Measurements from ENCODE around the gene KRTAP4-8.
"Not testable (repeated sequence)": the region's sequence is repeated elsewhere in the genome, so short reads cannot be mapped to it uniquely, and the experiment has no call there.

Gene KRTAP4-8

DNA sequence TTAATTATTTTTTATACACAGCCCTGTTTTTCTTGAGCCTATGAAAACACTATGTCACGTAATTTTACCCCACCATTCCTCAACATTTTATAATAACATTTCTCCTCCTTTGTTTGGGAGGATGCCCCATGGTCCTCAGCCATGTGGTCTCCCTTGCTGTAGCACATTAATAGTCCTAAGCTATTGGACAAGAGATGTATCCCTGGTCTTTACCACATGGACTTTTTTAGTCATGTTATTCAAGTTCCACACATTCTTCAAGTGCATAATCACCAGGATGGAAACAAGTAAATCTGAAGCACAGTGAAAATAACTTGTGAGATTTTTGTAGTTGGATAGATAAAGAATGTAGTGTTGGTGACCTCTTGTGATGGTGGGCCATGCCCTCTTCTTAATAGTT is 36.0 kb downstream of the KRTAP4-8 start:
- H3K9me3 Mint-ChIP-seq: no peaks in the 10 kb centered on the region
- peaks cover 35% of the 10 kb centered on the region for H3K27me3 Mint-ChIP-seq
- no peak overlapping the region for H3K27ac Mint-ChIP-seq
- H3K36me3 Mint-ChIP-seq (ENCODE audit: low read depth): no peaks in the 10 kb centered on the region
- H3K4me1 Mint-ChIP-seq (ENCODE audit: low read depth): peaks cover 4% of the 10 kb centered on the region
- H3K4me3 Mint-ChIP-seq: no peak overlapping the region

- H3K36me3 Mint-ChIP-seq (ENCODE audit: low read depth): no peaks in the 10 kb centered on the region
- no peaks in the 10 kb centered on the region for H3K9me3 Mint-ChIP-seq
- no peaks in the 10 kb centered on the region for H3K4me1 Mint-ChIP-seq (ENCODE audit: low read depth)
- peaks cover 53% of the 10 kb centered on the region for H3K27me3 Mint-ChIP-seq
- H3K4me3 Mint-ChIP-seq: no peak within 1 kb of the TSS
- H3K27ac Mint-ChIP-seq: no peak within 1 kb of the TSS
Measured at GRCh38 chr17:41060052-41060604, 37.8 kb downstream of the KRTAP4-8 start, which contains the start of gene KRTAP2-3. Gene KRTAP2-3 (minus strand): TSS chr17:41060114. CDS start chr17:41060050, 64 bp downstream.

GRCh38 chr17:41059276-41060051 is 38.5 kb downstream of the KRTAP4-8 start:
- peaks cover 53% of the 10 kb centered on the region for H3K27me3 Mint-ChIP-seq
- not testable (repeated sequence) for H3K4me3 Mint-ChIP-seq; H3K4me1 Mint-ChIP-seq (ENCODE audit: low read depth); H3K27ac Mint-ChIP-seq; H3K36me3 Mint-ChIP-seq (ENCODE audit: low read depth); H3K9me3 Mint-ChIP-seq

GRCh38 chr17:41058741-41059140 is 39.2 kb downstream of the KRTAP4-8 start:
- H3K27ac Mint-ChIP-seq: no peak overlapping the region
- H3K9me3 Mint-ChIP-seq: no peaks in the 10 kb centered on the region
- H3K4me3 Mint-ChIP-seq: no peak overlapping the region
- peaks cover 53% of the 10 kb centered on the region for H3K27me3 Mint-ChIP-seq
- H3K4me1 Mint-ChIP-seq (ENCODE audit: low read depth): no peaks in the 10 kb centered on the region
- H3K36me3 Mint-ChIP-seq (ENCODE audit: low read depth): no peaks in the 10 kb centered on the region

DNA sequence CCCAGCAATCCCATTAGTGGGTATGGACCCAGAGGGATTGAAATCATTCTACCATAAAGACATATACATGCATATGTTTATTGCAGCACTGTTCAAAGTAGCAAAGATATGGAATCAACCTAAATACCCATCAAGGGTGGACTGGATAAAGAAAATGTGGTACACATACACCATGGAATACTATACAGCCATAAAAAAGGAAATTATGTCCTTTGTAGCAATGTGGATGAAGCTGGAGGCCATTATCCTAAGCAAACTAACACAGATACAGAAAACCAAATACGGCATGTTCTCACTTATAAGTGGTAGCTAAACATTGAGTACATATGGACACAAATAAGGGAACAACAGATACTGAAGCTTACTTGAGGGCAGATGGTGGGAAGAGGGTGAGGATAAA is 40.4 kb downstream of the KRTAP4-8 start:
- no peak overlapping the region for H3K27ac Mint-ChIP-seq
- H3K9me3 Mint-ChIP-seq: no peaks in the 10 kb centered on the region
- no peaks in the 10 kb centered on the region for H3K4me1 Mint-ChIP-seq (ENCODE audit: low read depth)
- no peaks in the 10 kb centered on the region for H3K36me3 Mint-ChIP-seq (ENCODE audit: low read depth)
- H3K4me3 Mint-ChIP-seq: no peak overlapping the region
- peaks cover 53% of the 10 kb centered on the region for H3K27me3 Mint-ChIP-seq

DNA sequence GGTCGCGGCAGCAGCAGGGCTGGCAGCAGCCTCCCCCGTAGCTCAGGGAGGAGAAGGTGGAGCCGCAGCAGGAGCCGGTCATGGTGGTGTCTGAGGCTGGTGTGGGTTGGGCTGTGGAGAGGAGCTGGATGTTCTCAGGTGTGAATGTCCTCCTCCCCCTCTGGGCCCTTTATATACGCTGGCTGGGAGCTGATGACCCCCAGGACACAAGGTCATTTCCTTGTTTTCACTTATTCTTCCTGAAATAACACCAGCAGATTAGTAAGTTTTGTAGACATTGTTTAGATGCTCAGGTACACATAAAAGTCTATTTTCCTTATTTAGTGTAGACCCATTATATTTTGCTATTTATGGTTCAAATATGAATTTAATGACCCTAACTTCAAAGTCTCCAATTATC is 42.8 kb downstream of the KRTAP4-8 start, which contains the start of gene KRTAP2-2:
Gene KRTAP2-2 (minus strand): TSS at position 101 of the 400 bp plus-strand sequence. CDS start 19 bp downstream, at position 82.
- not testable (repeated sequence) for H3K27ac Mint-ChIP-seq; H3K9me3 Mint-ChIP-seq; H3K4me3 Mint-ChIP-seq; H3K4me1 Mint-ChIP-seq (ENCODE audit: low read depth); H3K36me3 Mint-ChIP-seq (ENCODE audit: low read depth)
- H3K27me3 Mint-ChIP-seq: peaks cover 42% of the 10 kb centered on the region

- H3K9me3 Mint-ChIP-seq; H3K4me1 Mint-ChIP-seq (ENCODE audit: low read depth); H3K27ac Mint-ChIP-seq; H3K36me3 Mint-ChIP-seq (ENCODE audit: low read depth); H3K4me3 Mint-ChIP-seq: not testable (repeated sequence)
- H3K27me3 Mint-ChIP-seq: peaks cover 40% of the 10 kb centered on the region
Measured at GRCh38 chr17:41054556-41054955, 43.4 kb downstream of the KRTAP4-8 start.

GRCh38 chr17:41054025-41054424 is 43.9 kb downstream of the KRTAP4-8 start:
- Mint-ChIP-seq H3K36me3 (ENCODE audit: low read depth) (no peaks in the 10 kb centered on the region), H3K27me3 (peaks cover 35% of the 10 kb centered on the region), H3K4me1 (ENCODE audit: low read depth) (no peaks in the 10 kb centered on the region), H3K27ac (no peak overlapping the region), H3K9me3 (no peaks in the 10 kb centered on the region), H3K4me3 (no peak overlapping the region)

- Mint-ChIP-seq H3K4me3 (no peak overlapping the region), H3K27me3 (peaks cover 24% of the 10 kb centered on the region), H3K36me3 (ENCODE audit: low read depth) (no peaks in the 10 kb centered on the region), H3K4me1 (ENCODE audit: low read depth) (no peaks in the 10 kb centered on the region), H3K9me3 (no peaks in the 10 kb centered on the region), H3K27ac (no peak overlapping the region)
Measured at GRCh38 chr17:41052566-41052965, 45.4 kb downstream of the KRTAP4-8 start.

- H3K4me3 Mint-ChIP-seq: no peak overlapping the region
- H3K27me3 Mint-ChIP-seq: peaks cover 11% of the 10 kb centered on the region
- H3K4me1 Mint-ChIP-seq (ENCODE audit: low read depth): no peaks in the 10 kb centered on the region
- H3K9me3 Mint-ChIP-seq: no peaks in the 10 kb centered on the region
- H3K36me3 Mint-ChIP-seq (ENCODE audit: low read depth): no peaks in the 10 kb centered on the region
- H3K27ac Mint-ChIP-seq: no peak overlapping the region
Measured at GRCh38 chr17:41049110-41049509, 48.8 kb downstream of the KRTAP4-8 start.

DNA sequence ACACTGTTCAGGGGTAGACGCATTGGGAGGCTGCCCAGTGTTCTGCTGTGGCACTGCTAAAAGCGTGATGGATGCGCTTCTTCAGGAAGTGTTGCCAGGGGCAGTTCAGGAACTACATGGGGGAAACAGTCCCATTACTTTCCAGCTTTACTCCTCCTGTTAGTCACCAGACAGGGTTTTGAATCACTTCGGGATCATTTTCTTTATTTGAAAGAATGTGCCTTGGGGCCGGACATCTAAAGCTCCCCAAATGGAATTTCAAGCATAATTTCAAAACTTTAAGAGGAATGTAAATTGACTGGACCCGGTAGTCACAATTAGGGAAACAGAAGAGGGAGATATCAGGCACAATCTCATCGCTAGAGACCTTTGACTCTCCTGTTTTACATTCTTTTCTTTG is 49.5 kb downstream of the KRTAP4-8 start:
- H3K4me1 Mint-ChIP-seq (ENCODE audit: low read depth): no peaks in the 10 kb centered on the region
- H3K9me3 Mint-ChIP-seq: peaks cover 2% of the 10 kb centered on the region
- peaks cover 11% of the 10 kb centered on the region for H3K27me3 Mint-ChIP-seq
- no peak overlapping the region for H3K27ac Mint-ChIP-seq
- no peaks in the 10 kb centered on the region for H3K36me3 Mint-ChIP-seq (ENCODE audit: low read depth)
- no peak overlapping the region for H3K4me3 Mint-ChIP-seq

Data from stimulated activated naive CD8-positive, alpha-beta T cell treated with anti-CD3 and anti-CD28 coated beads, Interleukin-15, Interleukin-2, amounts not matched to agents 100 ng/mL and 50 ng/mL, for 24 hours (primary cell).